Upper lobe of left lung (tissue), 4 donors: ENCODE measurements around the gene LINGO1.

Source experiments
- CTCF ChIP-seq, 6 experiments: fragments of 450-650 bp in 4 of 6; fragments of 200-600 bp in 2 of 6; sonication (generic) in 2 of 6; IDR thresholded peaks; one replicate each; pipeline ENCODE4 v1.5.1; 2016 to 2019; ENCODE audit warnings: antibody characterized with exemption in 6 of 6
- EP300 ChIP-seq, 4 donors: sonication (generic); formaldehyde crosslinking; IDR thresholded peaks; one replicate each; pipeline ENCODE4 v1.5.1; 2017; ENCODE audit warnings: antibody characterized with exemption in 4 of 4, control low read depth in 2 of 4
- POLR2A ChIP-seq, 4 donors: fragments of 450-650 bp; IDR thresholded peaks; one replicate each; pipeline ENCODE4 v1.5.1; 2016 to 2017; ENCODE audit warnings: antibody characterized with exemption in 4 of 4, mild to moderate bottlenecking in 2 of 4
- POLR2AphosphoS5 ChIP-seq, 2 donors: sonication (generic); formaldehyde crosslinking; IDR thresholded peaks; one replicate each; pipeline ENCODE4 v1.5.1; 2017; ENCODE audit warnings: antibody characterized with exemption in 2 of 2

GRCh38 chr15:77665530-77666295 is 33.0 kb upstream of the LINGO1 start:
- TF ChIP-seq CTCF (IDR thresholded peaks at IDR 0.05) (no peak), POLR2A (IDR thresholded peaks at IDR 0.05) (no peak), POLR2AphosphoS5 (IDR thresholded peaks at IDR 0.05) (no peak), EP300 (IDR thresholded peaks at IDR 0.05) (no peak)
